ENCODE results near the gene ENTPD1.
A peak's percentile ranks its signal among the peaks of the same experiment; 100 is the strongest.
"Not testable (repeated sequence)": the region's sequence is repeated elsewhere in the genome, so short reads cannot be mapped to it uniquely, and the experiment has no call there.

ENTPD1 gene

GRCh38 chr10:95756041-95756761, at the start of gene ENTPD1:
ENTPD1 (plus strand) TSS chr10:95756163; CDS start chr10:95756240, 77 bp downstream.
- peak; percentile 31 for DNase-seq (ENCODE audit: low read depth, low spot score)

GRCh38 chr10:95706573-95706972, 49.4 kb upstream of the ENTPD1 start:
- no peak for DNase-seq (ENCODE audit: low read depth, low spot score)

- no peak for DNase-seq (ENCODE audit: low read depth, low spot score)
These were observed 49.0 kb upstream of the ENTPD1 start for GRCh38 chr10:95706990-95707389.

GRCh38 chr10:95711492-95711891, 44.5 kb upstream of the ENTPD1 start:
- no peak for DNase-seq (ENCODE audit: low read depth, low spot score)

- no peak for DNase-seq (ENCODE audit: low read depth, low spot score)
These were observed 39.5 kb upstream of the ENTPD1 start for GRCh38 chr10:95716466-95716865.

GRCh38 chr10:95716866-95717265, 39.1 kb upstream of the ENTPD1 start:
- DNase-seq (ENCODE audit: low read depth, low spot score) = no peak

GRCh38 chr10:95720745-95721144, 35.2 kb upstream of the ENTPD1 start:
- DNase-seq (ENCODE audit: low read depth, low spot score) = not testable (repeated sequence)

GRCh38 chr10:95722496-95722895, 33.5 kb upstream of the ENTPD1 start:
- not testable (repeated sequence) for DNase-seq (ENCODE audit: low read depth, low spot score)

- DNase-seq (ENCODE audit: low read depth, low spot score) = no peak
These were observed 27.4 kb upstream of the ENTPD1 start for GRCh38 chr10:95728526-95728925.

GRCh38 chr10:95729323-95730055, 26.5 kb upstream of the ENTPD1 start:
- no peak for DNase-seq (ENCODE audit: low read depth, low spot score)

- DNase-seq (ENCODE audit: low read depth, low spot score) = no peak
These were observed 25.7 kb upstream of the ENTPD1 start for GRCh38 chr10:95730233-95730632.

- not testable (repeated sequence) for DNase-seq (ENCODE audit: low read depth, low spot score)
These were observed 23.1 kb upstream of the ENTPD1 start for GRCh38 chr10:95732907-95733306.

GRCh38 chr10:95739056-95739455, 16.9 kb upstream of the ENTPD1 start:
- DNase-seq (ENCODE audit: low read depth, low spot score) = no peak

- peak; percentile 37 for DNase-seq (ENCODE audit: low read depth, low spot score)
These were observed 14.0 kb upstream of the ENTPD1 start for GRCh38 chr10:95741807-95742467.

- DNase-seq (ENCODE audit: low read depth, low spot score) = peak; percentile 74
These were observed 13.5 kb upstream of the ENTPD1 start for GRCh38 chr10:95742485-95742884.

- no peak for DNase-seq (ENCODE audit: low read depth, low spot score)
These were observed 12.9 kb upstream of the ENTPD1 start for GRCh38 chr10:95742962-95743535.

GRCh38 chr10:95745501-95745900, 10.5 kb upstream of the ENTPD1 start:
- no peak for DNase-seq (ENCODE audit: low read depth, low spot score)

GRCh38 chr10:95748349-95748748, 7.6 kb upstream of the ENTPD1 start:
- no peak for DNase-seq (ENCODE audit: low read depth, low spot score)

GRCh38 chr10:95755511-95756004, 405 bp upstream of the ENTPD1 start:
- no peak for DNase-seq (ENCODE audit: low read depth, low spot score)

- no peak for DNase-seq (ENCODE audit: low read depth, low spot score)
These were observed 1.1 kb downstream of the ENTPD1 start for GRCh38 chr10:95756809-95757684.
